Effector memory CD8-positive, alpha-beta T cell (primary cell): ENCODE measurements around the gene NSUN4.

Source experiments
- ATAC-seq: fragments of 150-1000 bp; cut with Tn5 transposase; replicated peaks from 2 replicates; pipeline ENCODE4 v1.10.0; 2021; ENCODE audit warnings: mild to moderate bottlenecking, moderate library complexity
- DNase-seq, 3 experiments: peaks; one replicate each; pipeline ENCODE4 v3.0.0; 2021
- H3K27ac Mint-ChIP-seq, 2 donors: one replicate each; pipeline ENCODE4 v1.8.0; 2022; ENCODE audit warnings: mild to moderate bottlenecking in 2 of 2, mixed read lengths in 2 of 2, moderate library complexity in 2 of 2
- H3K27me3 Mint-ChIP-seq, 2 donors: one replicate each; pipeline ENCODE4 v1.8.0; 2022; ENCODE audit warnings: mixed read lengths in 2 of 2
- H3K36me3 Mint-ChIP-seq: one replicate; pipeline ENCODE4 v1.8.0; 2022; ENCODE audit warnings: mild to moderate bottlenecking, moderate library complexity, mixed read lengths; ENCODE audit not compliant: insufficient read depth
- H3K4me1 Mint-ChIP-seq, 2 donors: one replicate each; pipeline ENCODE4 v1.8.0; 2022; ENCODE audit warnings: low read depth in 2 of 2, mixed read lengths in 2 of 2
- H3K4me3 Mint-ChIP-seq, 2 donors: one replicate each; pipeline ENCODE4 v1.8.0; 2022; ENCODE audit warnings: mild to moderate bottlenecking in 2 of 2, mixed read lengths in 2 of 2, moderate library complexity in 2 of 2
- H3K9me3 Mint-ChIP-seq, 2 donors: one replicate each; pipeline ENCODE4 v1.8.0; 2022; ENCODE audit warnings: mixed read lengths in 2 of 2

Gene NSUN4

GRCh38 chr1:46409063-46409372, 68.4 kb downstream of the NSUN4 start:
- no peaks in the 10 kb centered on the region for H3K27me3 Mint-ChIP-seq
- no peak for ATAC-seq

GRCh38 chr1:46410156-46411009, 69.8 kb downstream of the NSUN4 start:
- H3K27ac Mint-ChIP-seq: peak overlapping the region; percentile 28 to 65
- ATAC-seq (no peak), DNase-seq (no peak)
- peaks cover 4% of the 10 kb centered on the region for H3K36me3 Mint-ChIP-seq
- H3K9me3 Mint-ChIP-seq: no peaks in the 10 kb centered on the region
- no peak overlapping the region for H3K4me3 Mint-ChIP-seq
- peaks cover 19 to 29% of the 10 kb centered on the region in 2 donors for H3K4me1 Mint-ChIP-seq
- H3K27me3 Mint-ChIP-seq: no peaks in the 10 kb centered on the region

More at GRCh38 chr1:46409063-46409372, 68.4 kb downstream of the NSUN4 start:
- no peak for DNase-seq
- Mint-ChIP-seq H3K27ac (peak overlapping the region; percentile 51 to 72), H3K4me1 (peaks cover 14 to 22% of the 10 kb centered on the region in 2 donors), H3K36me3 (peaks cover 4% of the 10 kb centered on the region), H3K9me3 (no peaks in the 10 kb centered on the region), H3K4me3 (no peak overlapping the region)

- no peak for ATAC-seq
- peak overlapping the region in 1 of 2 donors; percentile 49 for H3K27ac Mint-ChIP-seq
- DNase-seq: no peak
- H3K4me3 Mint-ChIP-seq: no peak overlapping the region
- H3K27me3 Mint-ChIP-seq: no peaks in the 10 kb centered on the region
- peaks cover 19 to 35% of the 10 kb centered on the region in 2 donors for H3K4me1 Mint-ChIP-seq
- no peaks in the 10 kb centered on the region for H3K9me3 Mint-ChIP-seq
- H3K36me3 Mint-ChIP-seq: peaks cover 4% of the 10 kb centered on the region
These were observed 70.4 kb downstream of the NSUN4 start for GRCh38 chr1:46411010-46411405.
